DND-41 (cell line): Measurements from ENCODE around the gene HLA-DQA2.

Source experiments
- ATAC-seq: fragments of 200-7000 bp; cut with Tn5 transposase; 3 replicates; pipeline ENCODE4 v1.9.1; 2021; ENCODE audit warnings: low read depth; ENCODE audit not compliant: insufficient read depth
- DNase-seq: peaks from one replicate; pipeline ENCODE4 v3.0.0-alpha.2; 2020
- H2AFZ ChIP-seq: 2 replicates; pipeline ENCODE4 v1.6.0; 2012; ENCODE audit warnings: low read depth, low read length
- H3K27ac ChIP-seq: 2 replicates; pipeline ENCODE4 v1.5.1; 2012; ENCODE audit warnings: low read length, inconsistent platforms
- H3K27me3 ChIP-seq: fragments of 200-600 bp; sonication (generic); 2 replicates; pipeline ENCODE4 v1.6.0; 2012; ENCODE audit warnings: low read length, mild to moderate bottlenecking, inconsistent platforms; ENCODE audit not compliant: insufficient read depth, poor library complexity
- H3K36me3 ChIP-seq: 2 replicates; pipeline ENCODE4 v1.5.1; 2012; ENCODE audit warnings: low read length, inconsistent platforms; ENCODE audit not compliant: insufficient read depth
- H3K4me1 ChIP-seq: 2 replicates; pipeline ENCODE4 v1.5.1; 2012; ENCODE audit warnings: mild to moderate bottlenecking, low read length; ENCODE audit not compliant: insufficient read depth
- H3K4me2 ChIP-seq: 2 replicates; pipeline ENCODE4 v1.6.0; 2012; ENCODE audit warnings: mild to moderate bottlenecking, moderate library complexity, low read length, inconsistent platforms; ENCODE audit not compliant: insufficient read depth
- H3K4me3 ChIP-seq, 2 experiments: fragments of 200-600 bp in 1 of 2; shearing (Covaris generic) in 1 of 2; 2 replicates each; pipeline ENCODE4 v1.5.1; 2012 to 2016; ENCODE audit warnings: inconsistent platforms in 2 of 2, low read length in 2 of 2, mild to moderate bottlenecking in 2 of 2, low read depth in 1 of 2, moderate library complexity in 1 of 2
- H3K79me2 ChIP-seq: 2 replicates; pipeline ENCODE4 v1.6.0; 2012; ENCODE audit warnings: low read length, inconsistent platforms; ENCODE audit not compliant: insufficient read depth
- H3K9ac ChIP-seq: 2 replicates; pipeline ENCODE4 v1.6.0; 2012; ENCODE audit warnings: low read depth, mild to moderate bottlenecking, inconsistent platforms, low read length, moderate library complexity
- H3K9me3 ChIP-seq: 2 replicates; pipeline ENCODE4 v1.5.1; 2012; ENCODE audit warnings: low read length, moderate library complexity, mild to moderate bottlenecking, inconsistent platforms; ENCODE audit not compliant: insufficient read depth, severe bottlenecking
- H4K20me1 ChIP-seq: 2 replicates; pipeline ENCODE4 v1.6.0; 2012; ENCODE audit warnings: low read length; ENCODE audit not compliant: insufficient read depth
- EZH2 ChIP-seq: IDR thresholded peaks from 3 replicates; pipeline ENCODE4 v1.6.1; 2012; ENCODE audit warnings: borderline replicate concordance, low read depth, mild to moderate bottlenecking, moderate library complexity, low read length, inconsistent platforms; ENCODE audit not compliant: severe bottlenecking
- TF ChIP-seq, protein P1 (sequence below): IDR thresholded peaks from 2 replicates; pipeline ENCODE4 v1.5.1; 2012; ENCODE audit warnings: borderline replicate concordance, low read length, moderate library complexity, mild to moderate bottlenecking; ENCODE audit not compliant: poor library complexity, severe bottlenecking; ENCODE audit errors: extremely low read depth

The HLA-DQA2 gene

GRCh38 chr6:32713241-32713640 is 27.9 kb upstream of the HLA-DQA2 start:
- no peak for DNase-seq
- H3K4me1 ChIP-seq = no peaks in the 10 kb centered on the region
- no peaks in the 10 kb centered on the region for H3K79me2 ChIP-seq
- no peak overlapping the region for H3K4me2 ChIP-seq
- no peaks in the 10 kb centered on the region for H4K20me1 ChIP-seq
- H3K27me3 ChIP-seq = peaks cover 34% of the 10 kb centered on the region
- no peak overlapping the region for H3K27ac ChIP-seq
- no peak overlapping the region for H2AFZ ChIP-seq
- no peak for ATAC-seq
- H3K4me3 ChIP-seq = no peak overlapping the region
- no peaks in the 10 kb centered on the region for H3K9me3 ChIP-seq
- TF ChIP-seq, protein P1, sequence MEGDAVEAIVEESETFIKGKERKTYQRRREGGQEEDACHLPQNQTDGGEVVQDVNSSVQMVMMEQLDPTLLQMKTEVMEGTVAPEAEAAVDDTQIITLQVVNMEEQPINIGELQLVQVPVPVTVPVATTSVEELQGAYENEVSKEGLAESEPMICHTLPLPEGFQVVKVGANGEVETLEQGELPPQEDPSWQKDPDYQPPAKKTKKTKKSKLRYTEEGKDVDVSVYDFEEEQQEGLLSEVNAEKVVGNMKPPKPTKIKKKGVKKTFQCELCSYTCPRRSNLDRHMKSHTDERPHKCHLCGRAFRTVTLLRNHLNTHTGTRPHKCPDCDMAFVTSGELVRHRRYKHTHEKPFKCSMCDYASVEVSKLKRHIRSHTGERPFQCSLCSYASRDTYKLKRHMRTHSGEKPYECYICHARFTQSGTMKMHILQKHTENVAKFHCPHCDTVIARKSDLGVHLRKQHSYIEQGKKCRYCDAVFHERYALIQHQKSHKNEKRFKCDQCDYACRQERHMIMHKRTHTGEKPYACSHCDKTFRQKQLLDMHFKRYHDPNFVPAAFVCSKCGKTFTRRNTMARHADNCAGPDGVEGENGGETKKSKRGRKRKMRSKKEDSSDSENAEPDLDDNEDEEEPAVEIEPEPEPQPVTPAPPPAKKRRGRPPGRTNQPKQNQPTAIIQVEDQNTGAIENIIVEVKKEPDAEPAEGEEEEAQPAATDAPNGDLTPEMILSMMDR = no peak
- TF ChIP-seq EZH2 = no peak
- H3K36me3 ChIP-seq = no peaks in the 10 kb centered on the region
- H3K9ac ChIP-seq = no peak overlapping the region

DNA sequence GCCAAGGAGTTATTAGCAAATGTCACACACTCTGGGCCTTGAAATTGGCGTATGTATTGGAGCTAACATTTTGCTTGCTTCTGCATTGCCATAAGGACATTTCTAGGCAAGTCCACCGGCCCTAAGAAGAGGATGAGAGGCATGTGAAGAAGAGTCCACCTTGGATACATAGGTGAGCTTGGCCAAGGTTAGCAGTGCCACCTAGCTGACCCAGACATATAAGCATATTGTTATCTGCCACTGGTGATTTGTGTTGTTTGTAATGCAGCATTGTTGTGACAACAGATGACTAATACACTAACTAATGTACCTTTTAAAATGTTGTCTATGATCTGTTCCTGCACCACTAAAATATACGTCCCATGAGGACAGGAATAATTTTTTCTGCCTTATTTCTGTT is 24.8 kb upstream of the HLA-DQA2 start:
- Histone ChIP-seq H3K27me3 (peaks cover 33% of the 10 kb centered on the region), H3K79me2 (no peaks in the 10 kb centered on the region), H3K9me3 (no peaks in the 10 kb centered on the region), H3K9ac (no peak overlapping the region), H4K20me1 (no peaks in the 10 kb centered on the region), H3K27ac (no peak overlapping the region), H3K36me3 (no peaks in the 10 kb centered on the region), H3K4me3 (no peak overlapping the region), H3K4me1 (no peaks in the 10 kb centered on the region), H2AFZ (no peak overlapping the region), H3K4me2 (no peak overlapping the region)
- no peak for TF ChIP-seq EZH2
- TF ChIP-seq, protein P1 = no peak
- no peak for ATAC-seq
- DNase-seq = no peak

GRCh38 chr6:32718879-32719278 is 22.3 kb upstream of the HLA-DQA2 start:
- Histone ChIP-seq H3K9me3 (no peaks in the 10 kb centered on the region), H4K20me1 (no peaks in the 10 kb centered on the region), H3K79me2 (no peaks in the 10 kb centered on the region), H3K4me1 (no peaks in the 10 kb centered on the region), H3K27me3 (peaks cover 24% of the 10 kb centered on the region), H3K27ac (no peak overlapping the region), H3K4me3 (no peak overlapping the region), H3K36me3 (no peaks in the 10 kb centered on the region), H3K9ac (no peak overlapping the region), H3K4me2 (no peak overlapping the region), H2AFZ (no peak overlapping the region)
- TF ChIP-seq, protein P1 = no peak
- no peak for TF ChIP-seq EZH2
- DNase-seq (no peak), ATAC-seq (no peak)

DNA sequence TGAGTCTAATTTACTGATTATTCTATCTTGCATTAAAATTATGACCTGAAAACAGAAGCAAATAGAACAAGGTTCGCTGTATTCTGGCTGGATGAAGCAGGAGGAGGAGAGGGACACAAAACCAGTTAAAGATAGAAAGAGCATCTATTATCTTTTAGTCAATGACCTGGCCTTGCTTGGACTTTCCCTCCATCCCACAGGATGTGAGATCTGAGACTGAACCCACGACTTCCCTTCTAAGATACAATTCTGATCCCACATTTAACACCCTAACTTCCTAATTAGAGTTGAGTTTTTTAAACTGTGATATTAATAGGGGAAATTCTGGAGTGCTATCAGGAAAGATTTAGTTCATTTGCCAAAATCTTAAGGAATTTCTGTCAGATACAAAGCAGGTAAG is 3.1 kb upstream of the HLA-DQA2 start:
- no peaks in the 10 kb centered on the region for H3K9me3 ChIP-seq
- ATAC-seq (no peak), DNase-seq (no peak)
- H2AFZ ChIP-seq = no peak overlapping the region
- no peak overlapping the region for H3K4me3 ChIP-seq
- no peaks in the 10 kb centered on the region for H4K20me1 ChIP-seq
- no peaks in the 10 kb centered on the region for H3K79me2 ChIP-seq
- H3K27ac ChIP-seq = no peak overlapping the region
- H3K4me2 ChIP-seq = no peak overlapping the region
- H3K27me3 ChIP-seq = peaks cover 11% of the 10 kb centered on the region
- no peaks in the 10 kb centered on the region for H3K36me3 ChIP-seq
- TF ChIP-seq, protein P1 = no peak
- no peak for TF ChIP-seq EZH2
- no peaks in the 10 kb centered on the region for H3K4me1 ChIP-seq
- no peak overlapping the region for H3K9ac ChIP-seq
